Measurements from ENCODE around the gene LAGE3. TPM values are rescaled to one million over a fixed set of nuclear protein-coding genes. Genes with fewer than 3 reads are reported as not detected.

LAGE3 gene
- total and polyA plus RNA-seq, 2 experiments from 2014 or later = 42.9 to 49.2 TPM

GRCh38 chrX:154468217-154468616 lies 10.9 kb downstream of the LAGE3 start:
- no peaks in the 10 kb centered on the region for H3K4me1 ChIP-seq (ENCODE audit: insufficient read depth)
- no peak overlapping the region for H3K4me2 ChIP-seq (ENCODE audit: unreplicated experiment)
- DNase-seq = no peak
- no peaks in the 10 kb centered on the region for H3K9me2 ChIP-seq (ENCODE audit: insufficient read depth)
- H3K27ac ChIP-seq = no peak overlapping the region
- no peaks in the 10 kb centered on the region for H3F3A ChIP-seq (ENCODE audit: insufficient read depth)
- no peaks in the 10 kb centered on the region for H4K20me1 ChIP-seq (ENCODE audit: insufficient read depth)
- 98 to 100% methylated on average over 4 to 23 of the region's 23 CpGs for WGBS, 2 experiments (ENCODE audit: low coverage in 1 of 2, low lambda C conversion rate in 2 of 2, missing lambda C conversion rate in 2 of 2)
- H3K9me3 ChIP-seq (ENCODE audit: low read depth) = no peaks in the 10 kb centered on the region
- no peaks in the 10 kb centered on the region for H3K27me3 ChIP-seq (replicated peaks; ENCODE audit: insufficient read depth)
- TF ChIP-seq EZH2phosphoT487 (IDR thresholded peaks at IDR 0.05; ENCODE audit: insufficient read depth, low read depth) = no peak
- TF ChIP-seq EZH2 (IDR thresholded peaks at IDR 0.05; ENCODE audit: insufficient read depth, poor library complexity, severe bottlenecking) = no peak
- H2AFZ ChIP-seq = no peak overlapping the region
- H3K79me2 ChIP-seq (ENCODE audit: insufficient read depth) = 0 out of 2 replicates have a peak, but pooled peaks cover 9% of the 10 kb centered on the region
- H3K36me3 ChIP-seq (ENCODE audit: low read depth) = no peaks in the 10 kb centered on the region
- H3K9ac ChIP-seq = no peak overlapping the region
- in situ Hi-C loops (cut with MboI) = no loop called here
- no peak overlapping the region for H3K4me3 ChIP-seq

GRCh38 chrX:154467556-154467955 lies 11.5 kb downstream of the LAGE3 start:
- Histone ChIP-seq H4K20me1 (ENCODE audit: insufficient read depth) (no peaks in the 10 kb centered on the region), H3F3A (ENCODE audit: insufficient read depth) (no peaks in the 10 kb centered on the region), H2AFZ (no peak overlapping the region), H3K27me3 (replicated peaks; ENCODE audit: insufficient read depth) (no peaks in the 10 kb centered on the region), H3K9ac (no peak overlapping the region), H3K79me2 (ENCODE audit: insufficient read depth) (peaks cover 16% of the 10 kb centered on the region), H3K4me3 (no peak overlapping the region), H3K9me2 (ENCODE audit: insufficient read depth) (no peaks in the 10 kb centered on the region), H3K4me2 (ENCODE audit: unreplicated experiment) (no peak overlapping the region), H3K4me1 (ENCODE audit: insufficient read depth) (no peaks in the 10 kb centered on the region), H3K36me3 (ENCODE audit: low read depth) (no peaks in the 10 kb centered on the region), H3K9me3 (ENCODE audit: low read depth) (no peaks in the 10 kb centered on the region), H3K27ac (no peak overlapping the region)
- in situ Hi-C loops (cut with MboI) = no loop called here
- WGBS, 2 experiments (ENCODE audit: low coverage in 1 of 2, low lambda C conversion rate in 2 of 2, missing lambda C conversion rate in 2 of 2) = 94% methylated on average over 15 of the region's 21 CpGs; no CpG with 5 or more reads in 1 of the 2 experiments
- no peak for DNase-seq
- TF ChIP-seq EZH2phosphoT487 (IDR thresholded peaks at IDR 0.05; ENCODE audit: insufficient read depth, low read depth) = no peak
- TF ChIP-seq EZH2 (IDR thresholded peaks at IDR 0.05; ENCODE audit: insufficient read depth, poor library complexity, severe bottlenecking) = no peak

DNA sequence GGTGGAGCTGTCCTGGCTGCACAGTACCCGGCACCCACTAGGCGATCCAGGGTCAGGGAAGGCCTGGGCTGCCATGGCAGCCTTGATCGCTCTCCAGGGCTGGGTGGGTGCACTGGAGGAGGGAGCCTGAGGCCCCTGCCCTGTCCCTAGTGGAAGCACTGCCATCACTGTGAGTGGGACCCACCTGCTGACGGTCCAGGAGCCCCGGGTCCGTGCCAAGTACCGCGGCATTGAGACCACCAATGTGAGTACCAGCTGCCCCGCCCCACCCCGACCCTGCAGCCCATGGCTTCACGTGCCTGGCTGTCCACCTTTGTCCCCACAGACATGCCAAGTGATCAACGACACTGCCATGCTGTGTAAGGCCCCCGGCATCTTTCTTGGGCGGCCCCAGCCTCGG lies 12.2 kb downstream of the LAGE3 start:
- Histone ChIP-seq H3F3A (ENCODE audit: insufficient read depth) (no peaks in the 10 kb centered on the region), H3K36me3 (ENCODE audit: low read depth) (no peaks in the 10 kb centered on the region), H3K4me1 (ENCODE audit: insufficient read depth) (no peaks in the 10 kb centered on the region), H3K27ac (no peak overlapping the region), H3K9ac (no peak overlapping the region), H2AFZ (no peak overlapping the region), H3K9me3 (ENCODE audit: low read depth) (no peaks in the 10 kb centered on the region), H3K79me2 (ENCODE audit: insufficient read depth) (peaks cover 22% of the 10 kb centered on the region), H4K20me1 (ENCODE audit: insufficient read depth) (no peaks in the 10 kb centered on the region), H3K4me3 (no peak overlapping the region), H3K4me2 (ENCODE audit: unreplicated experiment) (no peak overlapping the region), H3K9me2 (ENCODE audit: insufficient read depth) (no peaks in the 10 kb centered on the region), H3K27me3 (replicated peaks; ENCODE audit: insufficient read depth) (no peaks in the 10 kb centered on the region)
- no peak for TF ChIP-seq EZH2phosphoT487 (IDR thresholded peaks at IDR 0.05; ENCODE audit: insufficient read depth, low read depth)
- DNase-seq = no peak
- in situ Hi-C loops (cut with MboI) = no loop called here
- 82 to 100% methylated on average over 3 to 4 of the region's 15 CpGs for WGBS, 2 experiments (ENCODE audit: low coverage in 1 of 2, low lambda C conversion rate in 2 of 2, missing lambda C conversion rate in 2 of 2)

- WGBS, 2 experiments (ENCODE audit: low coverage in 1 of 2, low lambda C conversion rate in 2 of 2, missing lambda C conversion rate in 2 of 2) = 80 to 85% methylated on average over 12 to 24 of the region's 32 CpGs
- Histone ChIP-seq H4K20me1 (ENCODE audit: insufficient read depth) (no peaks in the 10 kb centered on the region), H3K27me3 (replicated peaks; ENCODE audit: insufficient read depth) (no peaks in the 10 kb centered on the region), H3K9ac (no peak overlapping the region), H2AFZ (no peak overlapping the region), H3F3A (ENCODE audit: insufficient read depth) (no peaks in the 10 kb centered on the region), H3K4me3 (no peak overlapping the region), H3K4me2 (ENCODE audit: unreplicated experiment) (no peak overlapping the region), H3K36me3 (ENCODE audit: low read depth) (no peaks in the 10 kb centered on the region), H3K79me2 (ENCODE audit: insufficient read depth) (peaks cover 31% of the 10 kb centered on the region), H3K4me1 (ENCODE audit: insufficient read depth) (no peaks in the 10 kb centered on the region), H3K27ac (no peak overlapping the region), H3K9me3 (ENCODE audit: low read depth) (no peaks in the 10 kb centered on the region), H3K9me2 (ENCODE audit: insufficient read depth) (no peaks in the 10 kb centered on the region)
- TF ChIP-seq EZH2phosphoT487 (IDR thresholded peaks at IDR 0.05; ENCODE audit: insufficient read depth, low read depth) (no peak), EZH2 (IDR thresholded peaks at IDR 0.05; ENCODE audit: insufficient read depth, poor library complexity, severe bottlenecking) (no peak)
- DNase-seq = no peak
- in situ Hi-C loops (cut with MboI) = no loop called here
Measured at GRCh38 chrX:154466036-154466435, 13.0 kb downstream of the LAGE3 start.

DNA sequence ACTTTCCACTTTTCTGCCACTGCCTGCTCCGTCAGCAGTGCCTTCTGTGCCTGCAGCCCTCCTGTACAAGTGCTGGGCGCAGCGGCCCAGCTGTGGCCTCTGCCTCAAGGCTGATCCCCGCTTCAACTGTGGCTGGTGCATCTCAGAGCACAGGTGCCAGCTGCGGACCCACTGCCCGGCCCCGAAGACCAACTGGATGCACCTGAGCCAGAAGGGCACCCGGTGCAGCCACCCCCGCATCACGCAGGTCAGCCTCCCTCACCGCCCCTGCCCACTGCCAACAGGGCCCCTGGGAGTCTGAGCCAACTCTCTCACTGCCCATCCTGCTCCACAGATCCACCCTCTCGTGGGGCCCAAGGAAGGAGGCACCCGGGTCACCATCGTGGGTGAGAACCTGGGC lies 13.5 kb downstream of the LAGE3 start:
- Histone ChIP-seq H3K27me3 (replicated peaks; ENCODE audit: insufficient read depth) (no peaks in the 10 kb centered on the region), H3K9me2 (ENCODE audit: insufficient read depth) (no peaks in the 10 kb centered on the region), H3F3A (ENCODE audit: insufficient read depth) (no peaks in the 10 kb centered on the region), H3K4me1 (ENCODE audit: insufficient read depth) (no peaks in the 10 kb centered on the region), H3K79me2 (ENCODE audit: insufficient read depth) (peaks cover 35% of the 10 kb centered on the region), H3K4me3 (no peak overlapping the region), H3K36me3 (ENCODE audit: low read depth) (no peaks in the 10 kb centered on the region), H3K9ac (no peak overlapping the region), H4K20me1 (ENCODE audit: insufficient read depth) (no peaks in the 10 kb centered on the region), H3K27ac (no peak overlapping the region), H3K9me3 (ENCODE audit: low read depth) (no peaks in the 10 kb centered on the region), H2AFZ (no peak overlapping the region), H3K4me2 (ENCODE audit: unreplicated experiment) (no peak overlapping the region)
- no peak for TF ChIP-seq EZH2phosphoT487 (IDR thresholded peaks at IDR 0.05; ENCODE audit: insufficient read depth, low read depth)
- TF ChIP-seq EZH2 (IDR thresholded peaks at IDR 0.05; ENCODE audit: insufficient read depth, poor library complexity, severe bottlenecking) = no peak
- in situ Hi-C loops (cut with MboI) = no loop called here
- 91 to 97% methylated on average over 10 to 14 of the region's 14 CpGs for WGBS, 2 experiments (ENCODE audit: low coverage in 1 of 2, low lambda C conversion rate in 2 of 2, missing lambda C conversion rate in 2 of 2)
- DNase-seq = no peak

All from GM23248 (cell line).